Measurements from ENCODE around the gene RALGAPB.

- TF ChIP-seq POLR2AphosphoS5 (IDR thresholded peaks at IDR 0.05): no peak
- TF ChIP-seq CTCF (IDR thresholded peaks at IDR 0.05): no peak
- no peak for TF ChIP-seq POLR2A (IDR thresholded peaks at IDR 0.05)
Measured at GRCh38 chr20:38609815-38610214, 137.2 kb downstream of the RALGAPB start.

Data from breast epithelium (tissue), 3 donors.